ENCODE data around the gene TMC2. TPM values are rescaled to one million over a fixed set of nuclear protein-coding genes. Genes with fewer than 3 reads are reported as not detected.

The TMC2 gene
- total and polyA plus RNA-seq, 2 of the 8 experiments (the other 6 are each of a cell fraction or from before 2014, with no cell fraction given), result not detected

DNA sequence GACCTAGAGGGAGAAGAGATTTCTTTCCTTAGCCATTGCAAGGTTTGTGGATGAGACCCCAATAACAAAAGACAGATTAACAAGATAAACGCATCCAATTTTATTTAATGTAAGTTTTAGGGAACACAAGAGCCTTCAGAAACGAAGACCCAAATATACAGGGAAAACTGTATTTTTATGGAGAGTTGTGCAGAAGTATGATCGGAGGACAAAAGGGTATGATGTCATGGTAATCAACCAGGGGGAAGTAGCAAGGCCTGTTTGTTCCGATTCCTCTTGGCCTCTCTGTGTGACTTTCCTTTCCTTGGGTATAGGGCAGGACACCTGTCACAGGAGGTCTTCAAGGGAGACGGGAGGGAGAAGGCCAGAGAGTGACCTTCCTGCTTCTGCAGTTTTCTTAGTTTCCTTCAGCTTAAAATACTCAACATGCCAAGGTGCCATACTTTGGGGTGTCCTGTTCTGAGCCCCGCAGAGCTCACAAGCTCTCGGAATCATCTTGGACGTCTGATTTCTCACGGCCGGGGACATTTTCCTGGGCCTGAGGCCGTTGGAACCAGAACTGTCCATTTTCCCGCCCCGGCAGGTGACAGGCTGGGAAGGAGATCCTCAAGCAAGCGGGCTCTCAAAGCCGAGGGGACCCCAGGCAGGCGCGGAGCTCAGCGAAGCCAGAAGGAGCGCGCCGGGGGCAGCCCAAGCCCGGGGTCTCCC is 21.7 kb downstream of the TMC2 start:
- Histone ChIP-seq H3K23ac (ENCODE audit: insufficient read length) (no peak overlapping the region), H3K9ac (replicated peaks in 1 of 4; ENCODE audit: extremely low read depth in 1 of 4, low read depth in 3 of 4, low read length in 3 of 4) (no peak overlapping the region), H4K8ac (ENCODE audit: extremely low read depth, insufficient read depth, low read length) (no peak overlapping the region), H2AK5ac (ENCODE audit: low read depth, low read length) (no peak overlapping the region), H2BK15ac (ENCODE audit: low read length) (no peak overlapping the region), H3K4ac (replicated peaks; ENCODE audit: insufficient read length, low read depth, low read length) (no peak overlapping the region), H3K18ac (ENCODE audit: extremely low read depth, low read length) (0 out of 2 replicates have a peak overlapping the region, but pooled peaks have one; percentile 78), H3K27ac (ENCODE audit: low read depth, low read length) (no peak overlapping the region), H4K5ac (ENCODE audit: insufficient read length, low read depth, low read length) (no peak overlapping the region), H3K4me3 (ENCODE audit: extremely low read depth in 1 of 4, insufficient read depth in 2 of 4, low read depth in 3 of 4, low read length in 4 of 4) (peak overlapping the region; percentile 27 to 69 (median 40); a peak in 7 of 8 replicates), H2BK12ac (ENCODE audit: low read depth, low read length) (no peak overlapping the region), H3K79me2 (ENCODE audit: control insufficient read depth in 1 of 2, insufficient read depth in 2 of 2, low read length in 2 of 2) (no peaks in the 10 kb centered on the region), H3K4me2 (ENCODE audit: insufficient read depth in 1 of 2, low read depth in 2 of 2, low read length in 2 of 2) (peak overlapping the region; percentile 76 to 81), H3K9me3 (ENCODE audit: insufficient read depth in 2 of 2, low read depth in 1 of 2, low read length in 1 of 2) (no peaks in the 10 kb centered on the region), H3K23me2 (ENCODE audit: low read depth, low read length) (peaks cover 7% of the 10 kb centered on the region; the same call in 1 of the 2 replicates), H3K79me1 (ENCODE audit: low read depth, low read length) (no peaks in the 10 kb centered on the region), H2BK20ac (ENCODE audit: low read length) (no peak overlapping the region), H2BK120ac (replicated peaks; ENCODE audit: low read depth, low read length) (no peak overlapping the region), H3K56ac (replicated peaks; ENCODE audit: insufficient read length, low read depth, low read length) (no peak overlapping the region), H4K20me1 (replicated peaks in 1 of 2; ENCODE audit: control insufficient read depth in 1 of 2, insufficient read depth in 2 of 2, low read length in 2 of 2) (no peaks in the 10 kb centered on the region), H3K4me1 (replicated peaks in 1 of 4; ENCODE audit: control insufficient read depth in 3 of 4, insufficient read depth in 4 of 4, low read length in 3 of 4) (peaks cover 0 to 3% (median 1%) of the 10 kb centered on the region in 4 experiments; a peak in 3 of 7 replicates), H2AFZ (ENCODE audit: low read length) (peak overlapping the region; percentile 47; the same call in 1 of the 2 replicates), H2BK5ac (ENCODE audit: low read depth, low read length) (no peak overlapping the region), H4K91ac (replicated peaks; ENCODE audit: insufficient read length, low read length) (no peak overlapping the region), H3K36me3 (ENCODE audit: control insufficient read depth in 2 of 4, insufficient read depth in 4 of 4, low read length in 3 of 4) (no peaks in the 10 kb centered on the region), H3K27me3 (replicated peaks in 1 of 4; ENCODE audit: control insufficient read depth in 3 of 4, extremely low read depth in 1 of 4, insufficient read depth in 3 of 4, low read length in 3 of 4) (peaks cover 25 to 33% (median 31%) of the 10 kb centered on the region in 4 experiments), H3K14ac (ENCODE audit: insufficient read length) (no peak overlapping the region)
- ChIA-PET CTCF (ENCODE audit: partially characterized antibody) (interaction anchor here (0.9 kb wide), 1 partner anchor 36 kb away, joined by 3 read pairs; no protein-coding TSS in a partner anchor), POLR2A (ENCODE audit: partially characterized antibody) (interaction anchor here (0.7 kb wide), 1 partner anchor 95 kb away, joined by 3 read pairs; no protein-coding TSS in a partner anchor)
- TF ChIP-seq CTBP2 (IDR thresholded peaks at IDR 0.05; ENCODE audit: borderline replicate concordance, insufficient read depth, insufficient read length, low read length), result no peak
- TF ChIP-seq E2F6 (IDR thresholded peaks at IDR 0.05), result peak; percentile 59
- FAIRE-seq (no peak), DNase-seq (ENCODE audit: low read depth in 1 of 2, low spot score in 2 of 2) (no peak)
- 43% methylated on average over 22 of the region's 22 CpGs; no CpG with 5 or more reads in 1 of the 2 experiments for WGBS, 2 experiments (ENCODE audit: extremely low coverage in 1 of 2, insufficient coverage in 1 of 2, insufficient read length in 1 of 2, insufficient replicate concordance in 2 of 2, low coverage in 1 of 2, low lambda C conversion rate in 2 of 2, missing lambda C conversion rate in 1 of 2)

Measured in H1 (cell line).